ENCODE data around the gene ZACN.
"Not testable (repeated sequence)": the region's sequence is repeated elsewhere in the genome, so short reads cannot be mapped to it uniquely, and the experiment has no call there.

ZACN gene

GRCh38 chr17:76075364-76076145, 3.4 kb upstream of the ZACN start:
- no peak for DNase-seq (ENCODE audit: extremely low read depth, low read depth)
- TF ChIP-seq CTCF (IDR thresholded peaks at IDR 0.05; ENCODE audit: low read depth, low read length): no peak; the same call in 1 of the 2 replicates

- no peak for DNase-seq (ENCODE audit: extremely low read depth, low read depth)
- TF ChIP-seq CTCF (IDR thresholded peaks at IDR 0.05; ENCODE audit: low read depth, low read length): no peak
These were observed 2.7 kb upstream of the ZACN start for GRCh38 chr17:76076146-76076764.

- no peak for DNase-seq (ENCODE audit: extremely low read depth, low read depth)
- TF ChIP-seq CTCF (IDR thresholded peaks at IDR 0.05; ENCODE audit: low read depth, low read length): no peak
These were observed 2.0 kb upstream of the ZACN start for GRCh38 chr17:76076765-76077583.

GRCh38 chr17:76077584-76078110, 1.3 kb upstream of the ZACN start:
- TF ChIP-seq CTCF (IDR thresholded peaks at IDR 0.05; ENCODE audit: low read depth, low read length): no peak
- DNase-seq (ENCODE audit: extremely low read depth, low read depth): no peak

GRCh38 chr17:76078370-76078769, 612 bp upstream of the ZACN start:
- DNase-seq (ENCODE audit: extremely low read depth, low read depth): not testable (repeated sequence)

- no peak for DNase-seq (ENCODE audit: extremely low read depth, low read depth)
- TF ChIP-seq CTCF (IDR thresholded peaks at IDR 0.05; ENCODE audit: low read depth, low read length): no peak
These were observed 563 bp downstream of the ZACN start for GRCh38 chr17:76079535-76079955.

DNA sequence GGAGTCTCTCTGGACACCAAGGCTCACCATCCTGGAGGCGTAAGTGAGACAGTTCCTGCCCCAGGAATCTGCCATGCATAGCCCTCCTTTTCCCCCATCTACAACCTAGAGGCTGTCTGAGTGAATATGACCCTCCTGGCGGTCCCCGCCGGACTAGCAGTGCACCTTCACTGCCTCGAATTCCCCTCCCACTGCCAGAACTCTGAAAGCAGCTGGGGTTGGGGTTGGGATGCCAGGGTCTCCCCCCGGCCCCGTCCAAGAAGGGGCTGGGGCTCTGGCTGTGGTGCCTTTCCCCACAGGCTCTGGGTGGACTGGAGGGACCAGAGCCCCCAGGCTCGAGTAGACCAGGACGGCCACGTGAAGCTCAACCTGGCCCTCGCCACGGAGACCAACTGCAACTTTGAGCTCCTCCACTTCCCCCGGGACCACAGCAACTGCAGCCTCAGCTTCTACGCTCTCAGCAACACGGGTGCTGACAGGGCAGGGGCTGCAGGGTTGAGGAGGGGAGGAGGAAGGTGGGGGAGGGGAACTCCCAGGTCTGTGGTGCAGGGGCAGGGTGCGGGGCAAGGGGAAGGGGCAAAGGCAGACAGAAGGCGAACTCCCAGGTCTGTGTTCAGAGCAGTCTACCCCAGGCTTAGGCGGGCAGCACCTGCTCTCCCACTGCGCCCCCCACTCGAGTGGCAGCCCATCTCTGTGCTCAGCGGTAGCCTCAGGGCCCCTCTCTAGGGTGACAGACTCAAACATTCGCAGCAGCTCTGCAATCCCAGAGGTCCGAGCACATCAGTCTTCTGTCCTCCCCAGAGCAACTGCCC, 1.2 kb downstream of the ZACN start:
- no peak for TF ChIP-seq CTCF (IDR thresholded peaks at IDR 0.05; ENCODE audit: low read depth, low read length)
- DNase-seq (ENCODE audit: extremely low read depth, low read depth): no peak

Measured in AG09319 (cell line).